Nephron progenitor cell (in vitro differentiated cells): ENCODE measurements around the gene BBX.
A peak's percentile ranks its signal among the peaks of the same experiment; 100 is the strongest.

Experiments
- DNase-seq: peaks from one replicate; pipeline ENCODE4 v3.0.0; 2021
- H3K27ac Mint-ChIP-seq: 2 replicates; pipeline ENCODE4 v1.8.0; 2021; ENCODE audit warnings: mild to moderate bottlenecking, moderate library complexity, mixed read lengths
- H3K27me3 Mint-ChIP-seq: 2 replicates; pipeline ENCODE4 v1.8.0; 2021; ENCODE audit warnings: mild to moderate bottlenecking, low read depth, mixed read lengths; ENCODE audit not compliant: poor library complexity
- H3K36me3 Mint-ChIP-seq: 2 replicates; pipeline ENCODE4 v1.8.0; 2021; ENCODE audit warnings: low read depth, mixed read lengths
- H3K4me1 Mint-ChIP-seq: 2 replicates; pipeline ENCODE4 v1.8.0; 2021; ENCODE audit warnings: mixed read lengths
- H3K4me3 Mint-ChIP-seq: 2 replicates; pipeline ENCODE4 v1.8.0; 2021; ENCODE audit warnings: mild to moderate bottlenecking, moderate library complexity, mixed read lengths
- H3K9me3 Mint-ChIP-seq: 2 replicates; pipeline ENCODE4 v1.8.0; 2021; ENCODE audit warnings: mild to moderate bottlenecking, moderate library complexity, mixed read lengths
- TF ChIP-seq, protein P1 (sequence below): fragments of 200-600 bp; sonication (generic); IDR thresholded peaks from 2 replicates; pipeline ENCODE4 v1.5.0; 2021; ENCODE audit warnings: antibody characterized with exemption

BBX gene

DNA sequence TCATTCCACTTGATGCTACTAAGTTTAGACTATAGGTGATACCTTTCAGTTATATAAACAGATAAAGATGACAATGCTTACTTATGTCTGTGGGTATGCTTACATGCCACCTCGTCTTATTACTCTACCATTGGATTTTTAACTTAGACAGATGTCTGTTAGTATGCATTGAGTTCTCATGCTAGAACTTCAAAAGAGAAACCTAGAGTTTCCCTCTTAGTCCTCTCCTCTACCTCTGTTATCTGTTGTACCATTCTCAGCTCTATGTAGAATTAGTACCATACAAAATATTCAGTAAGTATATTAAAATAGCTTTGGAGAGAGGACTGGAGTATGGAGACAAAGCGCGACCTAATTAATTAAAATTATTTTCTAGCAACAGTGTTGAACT lies 111.3 kb downstream of the BBX start:
- Mint-ChIP-seq H3K27ac (no peak overlapping the region), H3K4me3 (no peak overlapping the region), H3K36me3 (peaks cover 15% of the 10 kb centered on the region), H3K4me1 (peaks cover 46% of the 10 kb centered on the region), H3K9me3 (no peaks in the 10 kb centered on the region), H3K27me3 (peaks cover 5% of the 10 kb centered on the region)
- TF ChIP-seq, protein P1, sequence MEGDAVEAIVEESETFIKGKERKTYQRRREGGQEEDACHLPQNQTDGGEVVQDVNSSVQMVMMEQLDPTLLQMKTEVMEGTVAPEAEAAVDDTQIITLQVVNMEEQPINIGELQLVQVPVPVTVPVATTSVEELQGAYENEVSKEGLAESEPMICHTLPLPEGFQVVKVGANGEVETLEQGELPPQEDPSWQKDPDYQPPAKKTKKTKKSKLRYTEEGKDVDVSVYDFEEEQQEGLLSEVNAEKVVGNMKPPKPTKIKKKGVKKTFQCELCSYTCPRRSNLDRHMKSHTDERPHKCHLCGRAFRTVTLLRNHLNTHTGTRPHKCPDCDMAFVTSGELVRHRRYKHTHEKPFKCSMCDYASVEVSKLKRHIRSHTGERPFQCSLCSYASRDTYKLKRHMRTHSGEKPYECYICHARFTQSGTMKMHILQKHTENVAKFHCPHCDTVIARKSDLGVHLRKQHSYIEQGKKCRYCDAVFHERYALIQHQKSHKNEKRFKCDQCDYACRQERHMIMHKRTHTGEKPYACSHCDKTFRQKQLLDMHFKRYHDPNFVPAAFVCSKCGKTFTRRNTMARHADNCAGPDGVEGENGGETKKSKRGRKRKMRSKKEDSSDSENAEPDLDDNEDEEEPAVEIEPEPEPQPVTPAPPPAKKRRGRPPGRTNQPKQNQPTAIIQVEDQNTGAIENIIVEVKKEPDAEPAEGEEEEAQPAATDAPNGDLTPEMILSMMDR = no peak
- DNase-seq = no peak

DNA sequence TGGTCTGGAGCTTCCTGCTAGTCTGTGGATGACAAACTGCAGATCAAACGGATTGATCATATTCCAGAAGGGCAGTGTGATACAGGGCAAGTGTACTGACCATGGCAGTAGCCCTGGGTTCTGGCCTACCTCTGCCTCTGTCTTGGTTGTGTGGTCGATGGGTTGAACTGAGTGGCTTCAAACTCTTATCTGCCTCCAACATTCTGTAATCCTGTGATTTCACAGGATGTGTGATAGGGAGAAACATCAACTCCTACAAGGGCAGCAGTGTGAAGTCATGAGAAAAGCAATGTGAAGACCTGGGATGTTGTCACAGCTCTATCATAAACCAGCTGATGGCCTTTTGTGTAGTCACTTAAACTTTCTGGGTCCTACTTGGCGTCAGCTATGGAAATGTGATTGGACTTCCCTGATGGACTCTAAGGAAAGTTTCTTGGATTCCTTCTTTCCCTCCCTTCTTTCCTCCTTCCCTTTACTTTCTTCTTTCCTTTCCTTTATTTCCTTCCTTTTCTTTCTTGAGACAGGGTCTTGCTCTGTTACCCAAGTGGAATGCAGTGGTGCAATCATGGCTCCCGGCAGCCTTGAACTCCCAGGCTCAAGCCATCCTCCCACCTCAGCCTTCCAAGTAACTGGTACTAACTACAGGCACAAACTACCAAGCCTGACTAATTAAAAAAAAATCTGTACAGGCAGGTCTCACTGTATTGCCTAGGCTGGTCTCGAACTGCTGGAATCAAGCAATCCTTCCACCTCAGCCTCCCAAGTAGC lies 114.8 kb downstream of the BBX start:
- TF ChIP-seq, protein P1 = no peak
- peak overlapping the region; percentile 72 for H3K27ac Mint-ChIP-seq
- no peak overlapping the region for H3K4me3 Mint-ChIP-seq
- H3K4me1 Mint-ChIP-seq = peaks cover 27% of the 10 kb centered on the region
- H3K27me3 Mint-ChIP-seq = peaks cover 5% of the 10 kb centered on the region
- H3K36me3 Mint-ChIP-seq = peaks cover 15% of the 10 kb centered on the region
- no peak for DNase-seq
- H3K9me3 Mint-ChIP-seq = no peaks in the 10 kb centered on the region

DNA sequence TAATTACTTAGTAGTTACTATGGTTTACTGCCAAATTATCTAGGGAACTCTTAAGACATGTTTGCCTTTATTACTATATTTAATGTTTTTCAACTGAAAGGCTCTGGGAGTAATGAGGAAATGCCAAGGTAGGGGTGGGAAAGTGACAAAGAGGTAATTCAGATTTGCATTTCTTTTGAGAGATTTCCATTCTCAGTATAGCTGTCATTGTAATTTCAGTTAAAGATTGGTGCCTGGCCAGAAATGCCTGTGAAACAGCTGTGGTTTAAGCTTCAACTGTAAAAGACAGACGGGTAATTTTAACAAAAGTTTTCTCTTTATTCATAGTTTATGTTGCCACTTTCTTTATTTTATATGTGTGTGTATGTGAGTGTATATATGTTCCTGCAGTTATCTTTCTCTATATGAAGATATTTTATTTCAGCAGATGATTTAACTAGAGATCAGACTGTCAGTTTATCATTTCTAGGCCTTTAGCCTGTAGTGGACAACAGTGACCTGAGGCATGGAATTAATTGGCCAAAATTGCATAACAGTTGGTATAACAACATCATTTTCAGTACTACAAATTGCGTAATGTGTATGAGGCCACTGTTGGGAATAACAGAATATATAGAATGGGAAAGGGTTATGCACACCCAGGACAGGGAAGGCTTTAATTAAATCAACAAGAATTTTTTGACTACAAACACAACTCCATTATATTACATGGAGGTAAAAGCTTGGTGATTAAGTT lies 119.0 kb downstream of the BBX start:
- TF ChIP-seq, protein P1 = no peak
- Mint-ChIP-seq H3K4me1 (peaks cover 35% of the 10 kb centered on the region), H3K4me3 (no peak overlapping the region), H3K9me3 (no peaks in the 10 kb centered on the region), H3K27me3 (peaks cover 5% of the 10 kb centered on the region), H3K27ac (no peak overlapping the region), H3K36me3 (peaks cover 15% of the 10 kb centered on the region)
- DNase-seq = no peak

DNA sequence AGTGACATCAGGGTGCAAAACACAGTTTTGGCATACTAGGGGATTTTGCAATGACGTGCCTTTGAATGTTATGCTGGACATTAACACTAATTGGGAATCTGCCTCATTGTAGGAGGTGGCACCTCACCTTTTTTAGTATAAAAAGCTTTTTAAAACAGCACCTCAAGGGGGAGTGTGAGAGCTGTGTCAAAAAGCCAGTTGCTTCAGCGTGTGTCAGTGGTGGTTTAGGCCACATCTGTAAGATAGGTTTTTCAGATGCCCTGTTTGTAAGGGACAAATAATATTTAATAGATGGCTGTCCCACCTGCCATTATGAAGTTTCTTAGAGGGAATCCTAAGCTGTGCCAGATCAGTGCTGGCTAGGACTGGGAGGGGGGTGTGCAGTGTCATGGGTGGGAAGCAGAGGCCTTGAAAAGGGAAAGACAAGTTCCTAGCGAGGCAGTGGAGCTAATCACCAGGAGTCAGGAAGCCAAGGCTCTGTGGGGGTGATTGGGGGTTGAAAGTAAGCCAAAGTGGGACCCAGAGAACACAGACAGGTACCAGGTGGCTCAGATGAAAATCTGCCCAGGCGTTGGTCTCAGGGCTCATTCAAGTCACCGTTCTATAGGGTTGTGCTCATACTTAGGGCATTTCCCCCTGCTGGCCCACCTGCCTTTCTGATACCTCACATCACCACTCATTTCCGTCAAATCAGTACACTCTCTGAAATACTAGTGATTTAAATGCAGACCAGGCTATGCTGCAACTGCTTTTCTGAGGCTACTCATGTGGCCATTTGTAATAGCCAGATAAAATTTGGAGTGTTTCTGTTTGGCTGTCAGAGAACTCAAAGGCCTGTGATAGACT lies 120.5 kb downstream of the BBX start:
- Mint-ChIP-seq H3K4me3 (no peak overlapping the region), H3K9me3 (no peaks in the 10 kb centered on the region), H3K36me3 (peaks cover 21% of the 10 kb centered on the region), H3K4me1 (peaks cover 26% of the 10 kb centered on the region), H3K27ac (peak overlapping the region; percentile 41), H3K27me3 (peaks cover under 1% of the 10 kb centered on the region)
- DNase-seq = no peak
- TF ChIP-seq, protein P1 = peak; percentile 14

DNA sequence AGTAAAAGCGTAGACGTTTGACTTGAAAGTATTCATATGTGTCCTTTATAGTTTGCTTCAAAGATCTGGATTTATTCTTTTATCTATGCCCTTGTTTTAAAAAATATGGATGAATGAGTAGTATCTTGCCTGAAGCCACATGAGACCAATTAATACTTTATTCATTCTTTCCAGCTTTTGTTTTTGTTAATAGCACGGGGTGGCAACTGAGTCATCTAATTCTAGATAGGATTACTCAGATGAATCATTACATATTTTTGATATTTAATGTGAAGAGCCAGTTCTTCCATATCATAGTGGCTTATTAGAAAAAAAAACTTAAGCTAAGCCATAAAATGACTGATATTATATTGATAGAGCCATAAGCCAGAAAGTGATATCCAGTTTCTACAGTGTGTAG lies 121.9 kb downstream of the BBX start:
- Mint-ChIP-seq H3K9me3 (peaks cover 11% of the 10 kb centered on the region), H3K27ac (no peak overlapping the region), H3K36me3 (peaks cover 29% of the 10 kb centered on the region), H3K4me1 (peaks cover 26% of the 10 kb centered on the region), H3K27me3 (peaks cover 4% of the 10 kb centered on the region), H3K4me3 (no peak overlapping the region)
- TF ChIP-seq, protein P1 = no peak
- DNase-seq = no peak
